NCI-H2227 (cell line): ENCODE data around the gene SBNO2.
A peak's percentile ranks its signal among the peaks of the same experiment; 100 is the strongest.

Experiments used
- DNase-seq: peaks from one replicate; lab custom pipeline; 2025; ENCODE audit not compliant: unreplicated experiment; lab: John Stamatoyannopoulos, UW

The SBNO2 gene

DNA sequence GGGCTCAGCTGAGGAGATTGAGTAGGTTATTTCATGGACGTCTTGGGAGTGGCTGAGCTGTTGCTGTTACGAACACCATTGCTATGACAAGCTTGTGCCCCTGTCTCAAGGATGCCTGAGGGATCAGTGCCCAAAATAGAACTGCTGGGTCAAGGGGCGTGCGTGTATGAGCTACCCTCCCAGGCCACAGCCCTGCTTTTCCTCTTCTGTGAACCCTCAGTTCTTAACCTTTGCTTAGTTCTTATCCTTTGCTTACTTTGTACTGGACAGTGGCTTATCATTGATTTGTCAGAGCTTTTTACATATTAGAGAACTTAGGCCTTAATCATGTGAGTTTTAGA lies 98.1 kb downstream of the SBNO2 start:
- no peak for DNase-seq

DNA sequence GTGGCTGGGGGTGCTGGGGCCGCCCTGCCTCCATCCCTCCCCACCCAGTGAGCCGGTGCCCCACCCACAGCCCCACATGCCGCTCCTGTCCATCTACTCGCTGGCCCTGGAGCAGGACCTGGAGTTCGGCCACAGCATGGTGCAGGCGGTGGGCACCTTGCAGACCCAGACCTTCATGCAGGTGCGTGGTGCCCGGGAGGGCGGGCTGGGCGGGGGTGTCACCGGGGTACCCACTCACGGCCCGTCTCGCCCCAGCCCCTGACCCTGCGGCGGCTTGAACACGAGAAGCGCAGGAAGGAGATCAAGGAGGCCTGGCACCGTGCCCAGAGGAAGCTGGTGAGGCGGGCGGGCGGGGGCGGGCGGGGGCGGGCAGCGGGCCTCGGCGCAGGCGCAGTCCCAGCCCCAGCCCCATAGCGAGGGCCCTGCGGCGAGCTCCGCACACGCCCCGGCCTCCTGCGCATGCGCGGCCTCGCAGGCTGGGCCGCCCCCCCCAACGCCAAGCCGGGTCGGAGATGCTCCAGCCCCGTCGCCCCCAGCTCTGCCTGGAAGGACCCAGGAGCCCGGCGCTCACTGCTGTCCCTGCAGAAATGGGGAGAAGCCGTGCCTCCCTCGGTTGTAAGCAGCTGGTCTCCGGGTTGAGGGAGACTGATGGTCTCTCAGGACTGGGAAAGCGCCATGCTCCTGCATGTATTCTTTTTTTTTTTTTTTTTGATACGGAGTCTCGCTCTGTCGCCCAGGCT lies 99.4 kb downstream of the SBNO2 start:
- DNase-seq, result peak; percentile 90

DNA sequence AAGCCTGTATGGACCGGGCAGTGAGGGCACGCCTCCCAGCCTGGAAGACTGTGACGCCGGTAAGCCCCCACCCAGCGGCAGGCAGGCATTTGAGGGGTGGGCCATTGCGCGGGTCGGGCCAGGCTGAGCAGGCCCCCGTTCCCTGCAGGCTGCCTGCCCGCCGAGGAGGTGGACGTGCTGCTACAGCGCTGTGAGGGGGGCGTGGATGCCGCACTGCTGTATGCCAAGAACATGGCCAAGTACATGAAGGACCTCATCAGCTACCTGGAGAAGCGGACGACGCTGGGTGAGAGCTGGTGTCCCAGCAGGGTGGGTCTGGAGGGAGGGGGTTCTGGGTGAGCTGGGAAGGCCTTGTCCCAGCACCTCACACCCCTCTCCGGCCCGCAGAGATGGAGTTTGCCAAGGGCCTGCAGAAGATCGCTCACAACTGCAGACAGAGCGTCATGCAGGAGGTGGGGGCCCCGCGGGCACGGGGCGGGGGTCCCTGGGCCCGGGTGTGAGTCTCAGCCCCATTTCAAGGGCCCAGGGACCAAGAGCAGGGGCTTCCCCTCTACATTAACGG lies 100.0 kb downstream of the SBNO2 start:
- no peak for DNase-seq

DNA sequence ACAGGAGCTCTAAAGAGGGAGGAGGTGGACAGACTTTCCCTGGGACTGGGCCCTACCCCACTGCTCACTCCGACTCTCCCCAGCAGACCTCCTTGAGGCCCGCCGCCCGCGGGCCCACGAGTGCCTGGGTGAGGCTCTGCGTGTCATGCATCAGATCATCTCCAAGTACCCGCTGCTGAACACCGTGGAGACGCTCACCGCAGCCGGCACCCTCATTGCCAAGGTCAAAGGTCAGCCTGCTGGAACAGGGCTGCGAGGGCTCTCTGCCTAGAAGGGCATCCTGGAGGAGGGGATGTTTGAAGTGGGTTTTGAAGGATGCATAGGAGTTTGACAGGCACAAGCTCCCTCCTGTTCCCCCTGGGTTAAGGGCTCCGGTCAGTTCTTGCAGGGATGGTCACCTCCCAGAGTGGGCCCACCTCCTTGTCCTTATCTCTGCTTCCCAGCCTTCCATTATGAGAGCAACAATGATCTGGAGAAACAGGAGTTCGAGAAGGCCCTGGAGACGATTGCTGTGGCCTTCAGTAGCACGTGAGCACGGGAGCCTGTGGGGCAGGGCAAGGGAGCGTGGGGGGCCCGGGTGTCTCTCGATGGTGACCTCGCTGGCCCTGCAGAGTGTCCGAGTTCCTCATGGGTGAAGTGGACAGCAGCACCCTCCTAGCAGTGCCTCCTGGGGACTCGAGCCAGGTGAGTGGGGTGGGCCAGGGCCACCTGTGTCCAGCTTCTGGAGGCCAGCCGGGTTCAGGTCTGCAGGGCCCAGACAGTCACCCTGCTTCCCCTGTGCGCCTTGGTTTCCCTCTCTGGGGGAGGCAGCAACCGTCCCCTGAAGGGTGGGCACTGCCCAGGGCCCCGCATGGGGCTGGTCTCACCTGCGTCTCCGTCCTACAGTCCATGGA lies 100.8 kb downstream of the SBNO2 start:
- DNase-seq, result no peak

DNA sequence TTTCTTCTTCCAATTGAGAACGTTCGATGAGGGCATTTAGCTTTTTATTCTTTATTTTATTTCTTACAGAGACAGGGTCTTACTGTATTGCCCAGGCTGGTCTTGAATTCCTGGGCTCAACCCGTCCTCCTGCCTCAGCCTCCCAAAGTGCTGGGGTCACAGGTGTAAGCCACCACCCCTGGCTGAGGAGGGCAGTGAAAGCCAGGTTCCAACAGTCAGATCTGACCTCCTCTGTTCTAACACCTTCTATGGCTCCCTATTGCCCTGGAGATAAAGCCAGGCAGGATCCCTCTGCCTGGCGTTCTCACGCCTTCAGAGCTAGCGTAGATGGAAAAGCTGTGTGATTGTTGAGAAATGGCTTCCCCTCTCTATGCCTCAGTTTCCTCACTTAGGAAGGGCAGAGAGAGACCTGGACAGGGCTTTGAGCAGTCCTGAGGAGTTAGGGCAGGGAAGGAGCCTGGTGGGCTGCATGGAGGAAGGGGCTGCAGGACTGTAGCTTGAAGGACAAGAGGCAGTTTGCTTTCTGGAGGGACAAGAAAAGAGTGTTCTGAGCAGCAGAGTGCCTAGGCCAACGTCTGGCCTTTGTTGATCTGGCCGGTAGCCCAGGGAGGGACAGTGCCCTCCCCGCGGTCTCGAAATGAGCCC lies 101.6 kb downstream of the SBNO2 start:
- no peak for DNase-seq

DNA sequence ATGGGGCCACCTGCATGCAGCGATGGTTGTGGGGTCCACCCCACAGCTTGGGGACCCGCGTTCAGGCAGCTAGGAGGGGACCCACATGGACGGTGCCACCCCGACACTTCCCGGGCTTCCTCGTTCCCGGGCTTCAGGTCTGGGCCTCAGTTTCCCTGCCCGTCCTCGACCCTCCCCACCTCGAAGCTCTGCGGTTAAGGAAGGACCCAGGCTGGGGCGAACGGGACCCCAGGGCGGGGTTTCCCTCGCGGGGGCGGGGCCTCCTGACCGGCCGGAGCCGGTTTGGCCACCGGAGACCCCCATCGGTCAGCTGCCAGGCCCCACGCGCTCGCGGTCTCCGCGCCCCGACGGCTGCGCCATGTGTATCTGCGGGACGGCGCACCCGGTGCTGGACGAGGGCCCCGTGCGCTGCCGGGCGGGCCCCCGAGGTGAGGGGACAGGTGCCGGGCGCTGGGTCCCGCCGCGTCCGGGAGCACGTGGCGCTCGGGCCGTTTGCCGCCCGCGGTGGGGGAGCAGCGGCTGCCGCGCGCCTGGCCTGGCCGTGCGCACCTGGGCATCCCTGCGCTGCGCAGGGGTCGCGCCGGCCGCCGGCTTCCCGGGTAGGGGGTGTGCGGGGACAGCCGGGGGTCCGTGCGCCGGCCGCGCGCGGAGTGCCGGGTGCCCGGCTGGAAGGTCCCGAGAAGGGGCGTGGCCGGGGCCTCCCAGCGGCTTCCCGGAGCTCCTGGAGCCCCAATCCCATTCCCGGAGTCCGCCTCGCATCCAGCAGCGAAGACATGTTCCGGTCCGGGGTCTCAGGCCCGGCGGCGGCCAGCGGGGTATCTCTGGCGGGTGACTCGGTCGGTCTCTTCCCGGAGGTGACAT lies 102.9 kb downstream of the SBNO2 start:
- no peak for DNase-seq

DNA sequence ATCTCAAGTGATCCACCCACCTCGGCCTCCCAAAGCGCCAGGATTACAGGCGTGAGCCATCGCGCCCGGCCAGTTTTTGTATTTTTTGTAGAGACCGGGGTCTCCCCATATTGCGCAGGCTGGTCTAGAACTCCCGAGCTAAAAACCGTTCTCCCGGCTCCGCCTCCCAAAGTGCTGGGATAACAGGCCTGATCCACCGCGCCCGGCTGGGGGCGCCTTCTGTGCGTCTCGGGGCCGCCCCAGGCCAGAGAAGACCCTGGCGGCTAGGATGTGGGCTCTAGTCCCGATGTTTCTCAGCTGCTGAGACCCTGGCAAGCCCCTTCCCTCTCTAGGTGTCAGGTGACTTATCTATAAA lies 103.5 kb downstream of the SBNO2 start:
- no peak for DNase-seq

DNA sequence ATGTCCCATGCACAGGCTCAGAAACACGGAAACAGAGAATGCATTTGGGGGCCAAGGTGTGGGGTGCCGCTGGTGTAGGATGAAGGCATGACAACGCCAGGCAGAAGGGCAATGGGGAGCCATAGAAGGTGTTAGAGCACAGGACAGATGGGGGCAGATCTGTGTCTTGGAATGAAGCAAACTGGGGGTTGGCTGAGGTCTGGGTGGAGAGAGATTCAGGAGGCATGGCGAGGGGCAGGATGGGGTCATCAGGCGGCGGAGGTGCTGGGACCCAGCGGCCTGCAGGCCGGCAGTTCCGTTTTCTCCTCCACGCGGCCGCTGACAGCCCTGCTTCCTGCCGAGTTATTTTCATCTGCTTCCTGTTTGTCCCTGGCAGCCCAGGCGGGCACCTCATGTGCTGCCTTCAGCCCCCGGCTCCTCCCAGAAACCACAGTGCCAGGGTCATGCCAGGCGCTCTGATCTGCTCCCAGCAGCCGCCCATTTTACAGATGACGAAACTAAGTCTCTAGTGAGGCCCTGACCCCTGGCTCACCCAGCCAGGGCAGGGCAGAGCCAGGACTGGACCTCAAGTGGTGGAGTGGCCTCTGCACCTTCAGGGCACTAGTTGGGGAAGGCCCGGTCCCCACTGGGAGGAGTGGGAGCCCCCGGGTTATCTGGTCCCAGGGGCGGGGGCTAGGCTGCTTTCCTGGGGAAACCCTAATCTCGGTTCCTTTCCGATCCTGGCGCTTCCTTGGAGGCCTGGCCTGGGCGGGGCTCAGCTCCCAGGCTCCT lies 104.9 kb downstream of the SBNO2 start:
- DNase-seq, result no peak

DNA sequence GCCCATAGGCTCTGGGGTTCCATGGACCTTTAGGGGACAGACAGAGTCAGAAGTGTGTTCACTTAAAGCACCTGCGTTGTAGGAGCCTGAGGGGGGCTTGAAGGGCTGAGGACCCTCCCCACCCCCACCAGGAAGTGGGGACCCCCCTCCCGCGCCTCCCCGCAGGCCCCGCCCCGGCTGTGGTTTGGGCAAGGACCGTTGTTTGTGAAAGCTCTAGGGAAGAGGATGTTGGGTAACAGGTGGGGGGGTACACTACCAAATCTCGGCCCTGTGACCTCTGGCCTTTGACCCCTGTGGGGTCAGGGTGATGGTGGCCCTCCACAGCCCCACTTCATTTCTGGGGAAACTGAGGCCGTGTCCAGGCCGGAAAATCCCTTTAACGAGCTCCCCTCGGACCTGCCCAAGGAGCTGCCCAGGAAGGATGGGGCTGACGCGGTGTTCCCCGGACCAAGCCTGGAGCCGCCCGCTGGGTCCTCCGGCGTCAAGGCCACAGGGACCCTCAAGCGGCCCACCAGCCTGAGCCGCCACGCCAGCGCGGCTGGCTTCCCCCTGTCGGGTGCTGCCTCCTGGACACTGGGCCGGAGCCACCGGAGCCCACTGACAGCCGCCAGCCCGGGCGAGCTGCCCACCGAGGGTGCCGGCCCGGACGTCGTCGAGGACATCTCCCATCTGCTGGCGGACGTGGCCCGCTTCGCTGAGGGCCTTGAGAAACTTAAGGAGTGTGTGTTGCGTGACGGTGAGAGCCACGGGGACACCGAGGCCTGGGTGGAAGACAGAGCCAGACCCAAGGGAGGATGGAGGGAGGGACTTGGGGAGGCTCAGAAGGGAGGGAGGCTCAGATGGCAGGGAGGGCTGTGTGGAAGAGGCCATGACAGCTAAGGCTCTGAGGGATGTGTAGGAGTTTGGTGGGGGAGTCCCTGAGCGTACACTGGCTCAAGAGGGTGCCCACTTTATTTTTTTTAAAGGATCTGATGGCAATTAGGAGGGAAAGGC lies 105.8 kb downstream of the SBNO2 start:
- DNase-seq, result no peak

DNA sequence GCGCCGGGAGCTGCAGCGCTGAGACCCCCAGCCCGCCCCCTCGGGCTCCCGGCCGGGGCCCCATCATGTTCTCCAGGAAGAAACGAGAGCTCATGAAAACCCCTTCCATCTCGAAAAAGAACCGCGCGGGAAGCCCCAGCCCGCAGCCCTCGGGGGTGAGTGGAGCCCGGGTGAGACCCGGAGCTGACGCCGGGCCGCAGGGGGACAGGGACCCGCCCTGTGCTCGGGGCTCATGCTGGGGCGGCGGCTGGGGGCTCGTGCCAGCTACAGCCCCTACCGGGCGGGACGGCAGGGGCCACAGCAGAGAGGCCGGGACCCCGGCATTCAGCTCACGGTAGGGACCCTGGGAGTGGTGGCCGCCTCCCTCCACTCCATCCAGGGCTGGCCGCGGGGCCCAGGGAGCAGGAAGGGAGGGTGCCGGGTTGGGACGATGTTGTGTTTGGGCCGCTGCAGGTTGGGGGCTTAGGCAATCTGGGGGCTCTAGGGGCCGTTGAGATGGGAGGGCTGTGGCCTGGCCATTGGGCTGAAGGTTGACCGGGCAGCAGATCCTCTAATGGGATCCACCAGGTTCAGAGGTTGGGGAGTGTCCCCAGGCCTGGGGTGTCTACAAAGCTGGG lies 106.6 kb downstream of the SBNO2 start:
- no peak for DNase-seq

DNA sequence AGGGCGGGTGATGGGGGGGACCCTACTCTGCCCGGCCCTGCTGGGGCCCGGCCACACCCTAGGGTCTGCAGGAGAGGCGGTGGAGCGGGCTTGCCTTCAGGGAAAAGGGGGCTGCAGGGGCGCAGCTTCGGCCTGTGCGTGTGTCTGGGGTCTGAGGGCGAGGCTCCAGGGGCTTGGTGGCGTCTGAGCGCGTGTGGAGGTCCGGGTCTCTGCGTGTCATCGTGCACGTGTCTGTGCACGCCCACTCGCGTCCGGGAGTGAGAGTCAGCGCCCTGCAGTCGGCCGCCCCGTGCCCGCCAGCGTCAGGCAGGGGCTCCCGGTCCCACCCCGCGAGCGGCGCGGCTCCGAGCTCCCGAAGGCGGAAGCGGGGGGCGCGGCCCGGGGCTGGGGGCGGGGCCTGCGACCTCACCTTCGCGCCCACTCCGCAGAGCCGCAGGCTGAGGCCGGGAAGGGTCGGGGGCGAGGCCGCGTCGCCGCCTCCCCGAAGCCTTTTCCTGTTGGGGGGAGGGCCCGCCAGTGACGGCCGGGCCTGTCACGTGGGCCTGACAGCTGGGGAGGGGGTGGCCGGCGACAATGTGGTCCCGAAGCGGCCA lies 107.2 kb downstream of the SBNO2 start, which contains the start of gene ARHGAP45:
ARHGAP45 (plus strand) TSS at position 420 of the 593 bp plus-strand sequence. CDS start 239 bp downstream, outside the sequence.
- DNase-seq, result no peak

DNA sequence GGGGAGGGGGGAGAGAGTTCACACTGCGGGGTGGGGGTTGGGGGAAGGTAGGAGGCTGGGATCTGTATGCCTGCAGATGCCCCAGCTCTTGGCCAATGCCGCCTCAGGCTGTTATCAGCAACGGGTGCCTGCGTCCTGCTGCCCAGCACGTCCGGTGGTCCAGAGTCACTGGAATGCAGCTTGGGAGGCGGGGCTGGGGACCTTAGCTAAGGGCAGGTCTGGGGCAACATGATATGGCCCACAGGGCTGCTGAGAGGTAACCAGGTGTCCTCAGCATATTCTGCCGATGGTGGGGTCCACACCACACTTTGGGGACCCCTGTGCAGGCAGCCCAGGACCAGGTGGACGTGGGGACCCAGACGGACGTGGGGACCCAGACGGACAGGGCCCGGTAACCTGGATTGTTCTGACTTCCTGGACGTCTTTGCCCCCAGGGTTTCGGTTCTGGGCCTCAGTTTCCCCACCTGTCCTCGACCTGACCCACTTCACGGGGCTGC lies 107.8 kb downstream of the SBNO2 start:
- DNase-seq, result no peak

DNA sequence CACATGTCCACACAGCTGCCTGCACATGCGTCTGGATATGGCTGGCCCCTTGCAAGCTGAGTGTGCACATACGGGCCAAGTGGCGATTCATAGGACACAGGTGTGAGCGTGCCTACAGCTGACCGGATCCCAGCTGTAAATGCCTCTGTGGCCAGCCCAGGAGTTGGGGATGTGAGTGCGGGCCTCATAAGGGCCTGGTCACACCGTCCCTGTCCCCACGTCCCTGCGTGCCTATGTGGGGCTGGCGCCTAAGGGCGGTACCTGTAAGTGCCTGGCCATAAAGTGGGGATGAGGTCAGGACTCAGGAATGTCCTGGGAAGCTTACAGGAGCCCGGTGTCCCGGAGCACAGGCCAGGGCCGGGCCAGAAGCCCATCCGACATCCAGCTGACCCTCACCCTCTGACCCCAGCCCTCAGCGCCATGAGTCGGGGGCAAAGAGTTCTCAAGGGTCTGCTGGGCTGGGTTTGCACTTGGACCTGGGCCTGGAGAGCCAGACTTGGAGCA lies 108.4 kb downstream of the SBNO2 start:
- no peak for DNase-seq

DNA sequence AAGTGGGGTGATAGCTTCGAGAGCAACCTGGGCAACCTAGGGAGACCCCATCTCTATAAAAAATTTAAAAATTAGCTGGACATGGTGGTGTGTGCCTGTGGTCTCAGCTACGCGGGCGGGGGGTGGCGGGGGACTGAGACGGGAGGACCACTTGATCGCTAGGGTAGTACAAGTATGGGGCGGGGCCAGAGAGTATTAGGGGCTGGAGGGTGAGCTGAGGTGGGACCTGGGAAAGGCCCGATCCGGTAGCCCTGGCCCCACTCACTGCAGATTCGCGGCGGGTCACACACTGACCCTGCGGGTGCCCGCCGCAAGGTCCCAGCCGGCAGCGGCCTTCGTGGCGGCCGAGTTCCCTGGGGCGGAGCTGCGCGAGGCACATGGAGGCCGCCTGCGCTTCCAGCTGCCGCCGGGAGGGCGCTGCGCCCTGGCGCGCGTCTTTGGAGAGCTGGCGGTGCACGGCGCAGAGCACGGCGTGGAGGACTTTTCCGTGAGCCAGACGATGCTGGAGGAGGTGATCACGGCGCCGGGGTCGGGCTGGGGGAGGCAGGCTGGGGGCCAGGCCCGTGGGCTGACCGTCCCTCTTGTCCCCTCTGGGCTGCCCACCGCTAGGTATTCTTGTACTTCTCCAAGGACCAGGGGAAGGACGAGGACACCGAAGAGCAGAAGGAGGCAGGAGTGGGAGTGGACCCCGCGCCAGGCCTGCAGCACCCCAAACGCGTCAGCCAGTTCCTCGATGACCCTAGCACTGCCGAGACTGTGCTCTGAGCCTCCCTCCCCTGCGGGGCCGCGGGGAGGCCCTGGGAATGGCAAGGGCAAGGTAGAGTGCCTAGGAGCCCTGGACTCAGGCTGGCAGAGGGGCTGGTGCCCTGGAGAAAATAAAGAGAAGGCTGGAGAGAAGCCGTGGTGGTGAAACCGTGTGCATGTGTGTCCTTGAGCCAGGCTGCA lies 109.1 kb downstream of the SBNO2 start:
- DNase-seq, result peak; percentile 64

DNA sequence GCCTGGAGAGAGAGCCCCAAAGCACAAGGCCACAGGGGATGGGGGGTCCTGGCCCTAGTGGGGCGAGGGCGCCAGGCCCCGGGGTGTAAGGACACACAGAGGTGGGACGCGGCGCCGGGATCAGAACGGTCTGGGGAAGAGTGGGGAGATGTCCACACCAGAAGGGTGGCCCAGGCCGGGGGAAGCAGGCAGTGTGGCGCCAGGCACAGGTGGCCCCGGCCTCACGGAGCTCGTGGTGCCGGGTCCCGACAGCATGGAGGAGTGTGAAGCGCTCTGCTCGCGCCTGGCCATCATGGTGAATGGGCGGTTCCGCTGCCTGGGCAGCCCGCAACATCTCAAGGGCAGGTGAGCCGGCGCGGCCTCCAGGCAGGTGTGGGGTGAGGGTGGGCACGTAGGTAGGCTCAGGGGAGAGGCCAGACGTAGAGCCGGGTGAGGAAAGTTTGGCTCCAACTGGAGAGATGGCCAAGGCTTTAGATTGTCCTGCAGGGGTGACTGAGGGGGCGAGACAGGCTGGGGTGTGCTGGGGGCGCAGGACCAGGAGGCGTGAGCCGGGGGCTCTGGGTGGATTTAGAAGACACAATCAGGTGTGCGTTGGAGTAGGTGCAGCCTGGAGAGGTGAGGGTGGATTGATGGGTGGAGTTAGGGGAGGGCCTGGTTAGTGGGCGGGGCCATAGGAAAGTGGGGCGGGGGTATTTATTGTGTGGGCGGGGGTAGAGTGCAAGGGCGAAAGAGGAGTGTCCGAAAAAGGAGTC lies 110.0 kb downstream of the SBNO2 start:
- DNase-seq, result no peak
